GM04504 (cell line): Measurements from ENCODE around the gene PLEKHA8.

Experiments
- DNase-seq: peaks from one replicate; pipeline ENCODE4 v3.0.0-alpha.2; 2012; ENCODE audit warnings: low read depth

PLEKHA8 gene

GRCh38 chr7:30112103-30112713 lies 84.0 kb downstream of the PLEKHA8 start:
- DNase-seq, result no peak

- no peak for DNase-seq
Observed at GRCh38 chr7:30113144-30113543, 84.9 kb downstream of the PLEKHA8 start.

DNA sequence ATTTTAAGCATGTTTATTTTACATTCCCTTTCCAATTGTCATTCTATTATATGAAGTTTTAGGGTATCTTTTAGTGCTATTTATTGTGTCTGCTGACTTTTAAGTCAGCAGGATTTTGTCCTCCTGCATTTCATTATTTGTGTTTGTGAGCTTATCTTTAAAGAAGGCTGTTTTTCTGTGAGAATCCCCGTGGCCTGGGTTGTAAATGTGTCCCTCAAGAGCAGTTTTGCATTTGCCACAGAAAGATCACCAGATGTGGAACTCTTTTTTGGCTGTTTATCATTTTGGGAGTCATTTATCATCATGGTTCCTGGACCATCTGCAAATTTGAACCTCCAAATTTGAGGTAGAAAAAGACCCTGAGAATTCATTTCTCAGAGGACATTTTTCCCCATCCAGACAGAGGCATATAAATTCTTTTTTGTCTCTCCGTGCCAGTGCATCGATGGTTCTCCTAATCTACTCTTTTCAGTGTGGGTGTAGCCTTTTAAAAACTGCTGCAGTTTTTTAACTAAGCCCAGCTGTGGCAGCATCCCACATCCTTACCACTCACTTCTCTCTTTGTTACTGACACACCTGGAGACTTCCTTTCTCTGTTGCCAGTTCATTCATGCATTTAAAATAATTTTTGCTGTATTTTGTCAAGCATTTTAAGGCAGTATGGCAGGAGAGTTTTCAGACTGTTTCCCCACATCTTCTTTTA lies 86.5 kb downstream of the PLEKHA8 start:
- no peak for DNase-seq

GRCh38 chr7:30115709-30116297 lies 87.6 kb downstream of the PLEKHA8 start:
- DNase-seq, result no peak

DNA sequence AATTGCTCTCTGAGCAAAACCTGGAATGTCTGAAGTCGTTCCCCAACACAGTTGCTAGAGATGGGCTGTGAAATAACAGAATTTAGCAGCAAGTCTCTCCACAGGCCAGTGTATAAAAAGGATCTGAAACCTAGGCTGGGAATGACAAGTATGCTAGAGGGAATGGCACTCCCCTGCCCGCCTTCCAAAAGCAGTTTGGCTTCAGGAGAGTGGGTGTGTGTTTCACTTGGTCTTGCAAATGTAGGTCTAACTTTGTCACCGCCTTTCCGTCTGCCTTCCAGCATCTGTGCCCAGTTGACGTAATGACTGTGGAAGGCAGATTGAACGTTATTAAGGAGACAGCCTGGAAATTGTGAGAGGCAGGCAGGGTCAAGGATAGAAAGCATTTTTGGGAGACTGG lies 88.6 kb downstream of the PLEKHA8 start:
- DNase-seq, result no peak

DNA sequence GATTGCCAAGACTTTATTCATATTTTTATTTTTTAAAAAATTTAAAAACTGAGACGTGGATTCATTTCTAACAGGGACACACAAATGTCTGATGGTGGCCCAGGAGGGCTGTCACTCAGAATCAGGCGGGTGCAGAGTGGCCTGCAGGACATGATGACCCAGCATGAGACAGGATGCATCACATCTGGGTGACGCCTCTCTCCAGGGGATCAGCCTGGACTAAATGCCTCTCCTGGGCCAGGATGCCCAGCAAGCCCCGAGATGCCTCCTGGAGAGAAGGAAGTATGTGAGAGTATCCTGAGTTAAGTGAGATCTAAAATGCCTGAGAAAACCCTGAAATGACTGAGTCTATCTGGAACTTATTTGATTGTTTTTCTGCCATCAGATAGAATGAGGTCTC lies 89.7 kb downstream of the PLEKHA8 start:
- DNase-seq, result no peak

- no peak for DNase-seq
Observed at GRCh38 chr7:30119890-30120577, 91.8 kb downstream of the PLEKHA8 start.

- DNase-seq, result no peak
Observed at GRCh38 chr7:30133736-30134610, 105.8 kb downstream of the PLEKHA8 start.

DNA sequence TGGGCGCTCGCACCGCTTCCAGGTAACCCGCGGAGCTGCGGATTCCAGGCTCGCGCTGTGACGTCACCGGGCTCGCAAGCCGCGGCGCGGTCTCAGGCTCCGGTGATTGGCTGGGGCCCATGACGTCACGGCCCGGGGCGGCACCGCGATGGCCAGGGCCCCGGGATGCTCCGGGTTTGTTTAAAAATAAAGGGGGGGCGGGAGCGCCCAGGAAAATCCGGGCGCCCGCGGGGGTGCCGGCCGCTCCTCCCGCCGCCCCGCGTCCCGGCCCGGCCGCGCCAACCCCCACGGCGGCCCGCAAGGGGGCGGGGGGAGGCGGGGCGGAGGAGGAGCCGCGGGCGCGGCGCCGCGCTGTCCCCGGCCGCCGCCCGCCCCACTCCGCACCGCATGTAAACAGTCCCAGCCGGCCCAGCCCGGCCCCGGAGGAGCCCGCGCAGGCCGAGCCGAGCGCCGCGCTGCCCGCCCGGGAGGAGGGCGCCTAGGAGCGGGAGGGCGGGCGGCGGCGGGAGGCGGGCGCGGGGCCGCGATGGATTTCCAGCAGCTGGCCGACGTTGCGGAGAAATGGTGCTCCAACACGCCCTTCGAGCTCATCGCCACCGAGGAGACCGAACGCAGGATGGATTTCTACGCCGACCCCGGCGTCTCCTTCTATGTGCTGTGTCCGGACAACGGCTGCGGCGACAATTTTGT lies 106.5 kb downstream of the PLEKHA8 start, which contains the start of gene MTURN:
TSS of gene MTURN (plus strand) at position 376 of the 690 bp plus-strand sequence. CDS start at position 527, 151 bp downstream.
- DNase-seq, result peak; percentile 55

GRCh38 chr7:30135301-30136116 lies 107.3 kb downstream of the PLEKHA8 start:
- DNase-seq, result peak; percentile 38

GRCh38 chr7:30136117-30136731 lies 108.0 kb downstream of the PLEKHA8 start:
- no peak for DNase-seq

DNA sequence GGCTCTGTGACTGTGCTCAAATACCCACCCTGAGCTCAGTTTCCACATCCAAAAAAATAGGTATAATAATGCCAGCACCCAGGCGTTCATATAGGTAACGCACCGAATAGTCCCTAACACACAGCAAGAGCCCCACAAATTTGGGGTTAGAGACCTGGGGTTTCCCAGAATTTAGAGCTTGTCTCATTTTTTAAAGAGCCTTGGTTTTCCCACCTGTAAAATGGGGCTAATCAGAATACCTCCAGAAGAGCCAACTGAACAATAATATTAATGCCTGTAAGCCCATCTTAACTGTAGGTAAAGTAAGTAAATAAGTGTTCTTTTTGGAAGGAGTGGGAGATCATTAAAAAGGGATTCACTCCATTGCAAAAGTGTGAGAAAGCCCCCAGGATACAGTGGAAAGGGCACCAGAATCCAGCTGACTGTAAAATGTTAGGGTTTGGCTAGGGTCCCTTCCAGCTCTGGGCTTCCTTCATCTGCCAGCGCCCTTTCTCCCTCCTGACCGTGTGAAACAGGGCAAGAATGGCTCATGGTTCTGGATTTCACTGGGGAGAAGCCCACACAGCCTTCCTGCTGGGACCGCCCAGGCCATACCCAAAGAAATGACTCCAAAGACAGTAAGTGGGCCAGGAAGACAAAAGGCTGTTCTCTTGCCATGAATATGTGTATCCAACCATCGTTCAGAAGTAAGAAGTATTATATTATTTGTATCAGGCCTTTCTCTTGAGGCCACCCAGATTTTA lies 108.7 kb downstream of the PLEKHA8 start:
- no peak for DNase-seq

DNA sequence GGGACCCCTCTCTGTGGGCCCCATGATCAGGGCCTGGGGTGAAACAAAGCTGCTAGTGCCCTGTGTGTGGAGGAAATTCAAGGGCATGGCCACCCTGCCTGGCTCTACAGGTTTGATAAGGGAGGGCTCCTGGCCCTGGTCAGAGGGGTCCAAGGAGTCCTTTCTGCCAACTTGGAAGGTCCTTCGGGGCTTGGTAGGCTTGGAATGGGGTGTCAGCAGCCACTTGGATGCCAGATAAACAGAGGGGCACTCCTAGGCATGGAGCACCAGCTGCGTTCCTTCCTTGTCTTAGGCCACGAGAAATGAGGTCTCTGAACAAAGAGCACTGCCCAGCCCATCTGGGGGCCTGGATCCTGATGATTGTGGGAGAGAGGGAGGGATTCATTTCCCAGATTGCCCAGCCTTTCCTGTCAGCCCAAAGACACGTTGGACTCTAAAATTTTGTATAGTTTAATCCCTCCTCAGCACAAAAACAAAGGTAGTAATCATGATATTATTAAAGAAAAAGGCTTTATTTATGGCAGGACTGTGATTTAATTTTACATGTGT lies 111.7 kb downstream of the PLEKHA8 start:
- DNase-seq, result no peak

DNA sequence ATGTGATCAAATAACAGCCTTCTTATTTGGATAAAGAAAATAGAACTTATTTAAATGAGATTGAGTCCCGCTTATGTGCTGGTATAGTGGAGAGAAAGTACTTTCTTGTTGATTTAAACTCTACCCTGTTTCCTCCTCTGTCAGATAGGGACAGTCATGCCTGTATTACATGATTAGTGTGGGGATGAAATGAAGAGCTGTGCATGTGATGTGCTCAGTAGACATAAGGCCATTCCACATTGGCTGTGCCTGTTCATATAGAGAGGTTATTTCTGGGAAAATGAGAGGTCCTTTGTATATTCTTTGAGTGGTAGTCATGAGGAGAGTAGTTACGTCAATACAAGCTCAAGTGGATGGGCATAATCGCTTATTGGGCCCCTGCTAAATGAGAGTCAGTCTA lies 112.2 kb downstream of the PLEKHA8 start:
- DNase-seq, result no peak

DNA sequence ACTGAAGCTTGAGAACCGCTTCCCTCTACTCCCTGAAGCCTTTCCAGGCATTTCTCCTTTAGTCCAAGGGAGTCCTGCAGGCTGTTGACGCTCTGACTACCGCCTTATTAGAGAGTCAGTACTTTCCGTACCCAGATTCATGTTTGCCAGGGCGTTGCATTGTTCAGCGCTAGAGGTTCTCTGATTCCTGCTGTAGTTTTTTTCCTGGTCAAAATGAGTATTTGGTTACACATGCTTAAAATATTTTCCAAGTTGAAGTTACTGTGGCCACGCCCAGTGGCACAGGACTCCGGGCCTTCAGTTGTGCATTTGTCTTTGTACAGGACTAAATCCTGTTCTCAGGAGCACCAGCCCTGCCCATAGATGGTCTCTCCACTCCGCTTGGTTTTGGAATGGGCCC lies 114.5 kb downstream of the PLEKHA8 start:
- peak; percentile 51 for DNase-seq

- DNase-seq, result no peak
Observed at GRCh38 chr7:30143748-30144251, 115.6 kb downstream of the PLEKHA8 start.

DNA sequence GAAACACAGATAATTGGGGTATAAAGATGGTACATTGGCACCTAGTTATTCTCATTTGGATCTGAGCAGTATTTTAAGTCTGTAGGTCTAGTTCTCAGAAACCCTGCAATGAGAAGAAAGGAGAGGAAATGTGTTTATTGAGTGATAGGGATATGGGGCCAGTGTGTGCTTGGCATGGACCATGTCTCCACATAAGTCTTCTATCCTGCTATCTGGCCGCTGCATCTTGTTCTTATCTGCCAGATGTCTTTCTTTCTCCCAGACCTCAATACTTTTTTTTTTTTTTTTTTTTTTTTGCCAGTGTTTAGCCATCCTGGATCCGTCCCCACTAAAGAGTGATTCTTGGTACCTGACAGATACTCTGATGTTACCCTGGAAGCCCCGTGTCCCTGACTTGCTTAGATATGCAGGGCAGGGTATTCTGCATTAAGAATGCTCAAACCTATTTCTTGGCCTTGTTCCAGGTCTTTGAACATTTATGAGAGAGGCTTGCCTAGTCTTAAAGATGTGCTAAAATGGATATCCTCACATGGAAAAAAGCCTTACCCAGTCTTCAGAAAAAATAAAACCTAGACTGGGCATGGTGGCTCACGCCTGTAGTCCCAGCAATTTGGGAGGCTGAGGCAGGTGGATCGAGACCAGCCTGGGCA lies 116.6 kb downstream of the PLEKHA8 start:
- DNase-seq, result no peak

DNA sequence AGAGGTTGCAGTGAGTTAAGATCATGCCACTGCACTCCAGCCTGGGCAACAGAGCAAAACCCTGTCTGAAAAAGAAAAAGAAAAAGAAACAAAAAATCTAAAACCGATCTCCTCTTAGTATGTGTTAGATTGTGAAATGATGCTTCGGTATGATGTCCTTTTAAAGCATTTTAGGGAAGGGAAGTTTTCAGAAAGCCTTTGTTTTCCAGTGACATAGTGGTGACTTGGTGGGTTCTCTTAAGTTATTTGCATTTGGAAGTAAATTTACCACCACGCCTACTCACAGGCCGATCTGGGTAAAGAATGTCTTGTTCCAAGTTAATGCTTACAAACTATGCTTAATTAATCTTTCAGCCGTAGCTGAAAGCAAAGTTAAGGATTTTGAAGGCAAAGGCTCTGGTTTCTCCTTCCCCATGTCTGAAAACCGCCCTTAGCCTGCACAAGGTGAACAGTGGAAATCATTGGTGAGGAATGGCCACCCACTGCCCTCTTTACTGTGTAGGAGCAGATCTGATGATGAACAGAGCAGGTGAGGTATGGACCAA lies 117.3 kb downstream of the PLEKHA8 start:
- no peak for DNase-seq
